HEK293 (cell line): ENCODE data around the gene TM9SF3.

Experiments
- CTCF ChIA-PET: fragments of 350-600 bp; formaldehyde crosslinking; extraction: SDS; loops from one replicate; lab custom pipeline; 2021; ENCODE audit warnings: antibody characterized with exemption; lab: Yijun Ruan, JAX
- POLR2A ChIA-PET: fragments of 300-600 bp; formaldehyde crosslinking; extraction: SDS; loops from one replicate; lab custom pipeline; 2020; ENCODE audit warnings: antibody characterized with exemption, inconsistent platforms; lab: Yijun Ruan, JAX
- H3K27ac ChIP-seq: fragments of 200-500 bp; sonication (Bioruptor generic); 2 replicates; pipeline ENCODE4 v1.5.1; 2014; ENCODE audit warnings: low read depth, low read length, control low read depth, inconsistent platforms; ENCODE audit errors: extremely low read depth
- H3K36me3 ChIP-seq, 2 experiments: fragments of 200-500 bp in 1 of 2; sonication (Bioruptor generic) in 1 of 2; 1 replicate in 1 of 2; 2 replicates in 1 of 2; pipeline ENCODE4 v1.5.1; 2014 to 2017; ENCODE audit warnings: inconsistent platforms in 2 of 2, low read length in 2 of 2; ENCODE audit not compliant: control insufficient read depth in 2 of 2, insufficient read depth in 1 of 2
- H3K4me1 ChIP-seq: fragments of 200-500 bp; sonication (Bioruptor generic); 2 replicates; pipeline ENCODE4 v1.5.1; 2014; ENCODE audit warnings: mild to moderate bottlenecking, low read length, inconsistent platforms; ENCODE audit not compliant: control insufficient read depth, insufficient read depth
- H3K4me3 ChIP-seq: 2 replicates; pipeline ENCODE4 v1.5.1; 2011; ENCODE audit warnings: low read depth, mild to moderate bottlenecking, control low read depth, low read length, moderate library complexity
- H3K9me3 ChIP-seq: fragments of 200-500 bp; sonication (Bioruptor generic); 2 replicates; pipeline ENCODE4 v1.5.1; 2014; ENCODE audit warnings: low read depth, low read length, inconsistent platforms; ENCODE audit not compliant: control insufficient read depth, insufficient read depth
- EGR2 ChIP-seq: fragments of 450-650 bp; formaldehyde crosslinking; IDR thresholded peaks from 2 replicates; pipeline ENCODE4 v1.5.1; 2016; ENCODE audit warnings: low read depth, missing biosample characterization, missing genetic modification characterization
- GFI1B ChIP-seq: fragments of 450-650 bp; formaldehyde crosslinking; IDR thresholded peaks from 2 replicates; pipeline ENCODE4 v1.5.1; 2016; ENCODE audit warnings: missing biosample characterization, missing genetic modification characterization
- SCRT2 ChIP-seq: fragments of 450-650 bp; formaldehyde crosslinking; IDR thresholded peaks from 2 replicates; pipeline ENCODE4 v1.5.1; 2016; ENCODE audit warnings: missing biosample characterization, missing genetic modification characterization
- ZFHX2 ChIP-seq: fragments of 450-650 bp; formaldehyde crosslinking; conservative IDR thresholded peaks from 2 replicates; pipeline ENCODE4 v1.5.1; 2016; ENCODE audit warnings: missing biosample characterization, missing genetic modification characterization
- ZNF133 ChIP-seq: fragments of 450-650 bp; formaldehyde crosslinking; IDR thresholded peaks from 2 replicates; pipeline ENCODE4 v1.5.1; 2016; ENCODE audit warnings: missing biosample characterization, missing genetic modification characterization
- ZNF169 ChIP-seq: fragments of 450-650 bp; formaldehyde crosslinking; IDR thresholded peaks from 2 replicates; pipeline ENCODE4 v1.5.1; 2016; ENCODE audit warnings: missing biosample characterization, missing genetic modification characterization
- ZNF274 ChIP-seq, 2 experiments: fragments of 200-500 bp in 1 of 2; fragments of 450-650 bp in 1 of 2; sonication (Bioruptor generic) in 1 of 2; formaldehyde crosslinking in 1 of 2; IDR thresholded peaks; 2 replicates each; pipeline versions ENCODE4 v1.5.1 to v1.6.1; 2014 to 2016; ENCODE audit warnings: borderline replicate concordance in 1 of 2, inconsistent platforms in 1 of 2, low read length in 1 of 2, missing biosample characterization in 1 of 2, missing genetic modification characterization in 1 of 2
- ZNF324 ChIP-seq: fragments of 450-650 bp; formaldehyde crosslinking; IDR thresholded peaks from 2 replicates; pipeline ENCODE4 v1.5.1; 2016; ENCODE audit warnings: missing biosample characterization, missing genetic modification characterization
- ZNF37A ChIP-seq: fragments of 450-650 bp; IDR thresholded peaks from 2 replicates; pipeline ENCODE4 v1.5.1; 2018; ENCODE audit warnings: missing biosample characterization, missing genetic modification characterization
- ZNF394 ChIP-seq: fragments of 450-650 bp; formaldehyde crosslinking; IDR thresholded peaks from 2 replicates; pipeline ENCODE4 v1.5.1; 2016; ENCODE audit warnings: missing biosample characterization, missing genetic modification characterization, mild to moderate bottlenecking, moderate library complexity, borderline replicate concordance
- ZNF501 ChIP-seq: fragments of 450-650 bp; formaldehyde crosslinking; IDR thresholded peaks from 2 replicates; pipeline ENCODE4 v1.5.1; 2016; ENCODE audit warnings: missing biosample characterization, missing genetic modification characterization
- ZNF558 ChIP-seq: fragments of 450-650 bp; formaldehyde crosslinking; IDR thresholded peaks from 2 replicates; pipeline ENCODE4 v1.5.1; 2016; ENCODE audit warnings: missing biosample characterization, missing genetic modification characterization
- ZNF660 ChIP-seq: fragments of 450-650 bp; IDR thresholded peaks from 2 replicates; pipeline ENCODE4 v1.5.1; 2018; ENCODE audit warnings: missing biosample characterization, mild to moderate bottlenecking, missing genetic modification characterization
- ZNF664 ChIP-seq: fragments of 450-650 bp; formaldehyde crosslinking; IDR thresholded peaks from 2 replicates; pipeline ENCODE4 v1.5.1; 2016; ENCODE audit warnings: missing biosample characterization, missing genetic modification characterization
- ZNF707 ChIP-seq: fragments of 450-650 bp; formaldehyde crosslinking; IDR thresholded peaks from 2 replicates; pipeline ENCODE4 v1.5.1; 2016; ENCODE audit warnings: missing biosample characterization, missing genetic modification characterization
- ZSCAN16 ChIP-seq: fragments of 450-650 bp; formaldehyde crosslinking; IDR thresholded peaks from 2 replicates; pipeline ENCODE4 v1.5.1; 2016; ENCODE audit warnings: missing biosample characterization, missing genetic modification characterization
- TF ChIP-seq, protein P1 (sequence below): sonication (generic); formaldehyde crosslinking; IDR thresholded peaks from 2 replicates; pipeline ENCODE4 v1.8.1; 2022; ENCODE audit warnings: mild to moderate bottlenecking, moderate library complexity, missing genetic modification reagents
- TF ChIP-seq, protein P2 (sequence below): fragments of 450-650 bp; formaldehyde crosslinking; IDR thresholded peaks from 2 replicates; pipeline ENCODE4 v1.5.1; 2016; ENCODE audit warnings: missing biosample characterization, missing genetic modification characterization
- TF ChIP-seq, protein P3 (sequence below): fragments of 450-650 bp; formaldehyde crosslinking; IDR thresholded peaks from 2 replicates; pipeline ENCODE4 v1.5.1; 2016; ENCODE audit warnings: missing biosample characterization, missing genetic modification characterization
- TF ChIP-seq, protein P4 (sequence below): fragments of 450-650 bp; formaldehyde crosslinking; IDR thresholded peaks from 2 replicates; pipeline ENCODE4 v1.5.1; 2017; ENCODE audit warnings: missing biosample characterization, missing genetic modification characterization
- TF ChIP-seq, protein P5 (sequence below): fragments of 450-650 bp; formaldehyde crosslinking; IDR thresholded peaks from 2 replicates; pipeline ENCODE4 v1.5.1; 2016; ENCODE audit warnings: missing biosample characterization, missing genetic modification characterization

Gene TM9SF3

DNA sequence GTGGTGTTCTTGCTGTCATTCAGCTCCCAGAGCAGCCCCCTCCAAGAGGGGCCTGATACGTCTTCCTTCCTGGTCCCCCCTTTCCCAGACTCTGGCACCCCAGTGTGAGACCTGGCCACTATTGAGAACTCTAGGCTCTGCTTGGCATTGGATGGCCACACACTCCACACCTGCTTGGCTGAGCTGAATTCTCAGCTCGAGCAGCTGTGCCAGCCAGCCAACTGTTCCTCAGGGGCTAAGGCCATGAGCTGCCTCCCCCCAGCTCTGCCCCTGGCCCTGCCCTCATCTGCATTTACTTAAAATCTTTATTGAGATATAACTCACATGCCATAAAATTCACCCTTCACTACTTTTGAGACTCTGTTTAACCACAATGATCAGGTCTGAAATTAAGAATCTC lies 79.8 kb downstream of the TM9SF3 start:
- Histone ChIP-seq H3K36me3 (no peaks in the 10 kb centered on the region), H3K9me3 (no peaks in the 10 kb centered on the region), H3K4me3 (no peak overlapping the region), H3K27ac (no peak overlapping the region), H3K4me1 (no peaks in the 10 kb centered on the region)
- ChIA-PET POLR2A (no interaction called here), CTCF (no interaction called here)
- no peak for TF ChIP-seq ZNF501 (tag by site-specific recombination)
- TF ChIP-seq ZNF169 (tag by site-specific recombination) = no peak
- no peak for TF ChIP-seq ZNF558 (tag by site-specific recombination)
- TF ChIP-seq ZSCAN16 (tag by site-specific recombination) = no peak
- TF ChIP-seq, protein P1, sequence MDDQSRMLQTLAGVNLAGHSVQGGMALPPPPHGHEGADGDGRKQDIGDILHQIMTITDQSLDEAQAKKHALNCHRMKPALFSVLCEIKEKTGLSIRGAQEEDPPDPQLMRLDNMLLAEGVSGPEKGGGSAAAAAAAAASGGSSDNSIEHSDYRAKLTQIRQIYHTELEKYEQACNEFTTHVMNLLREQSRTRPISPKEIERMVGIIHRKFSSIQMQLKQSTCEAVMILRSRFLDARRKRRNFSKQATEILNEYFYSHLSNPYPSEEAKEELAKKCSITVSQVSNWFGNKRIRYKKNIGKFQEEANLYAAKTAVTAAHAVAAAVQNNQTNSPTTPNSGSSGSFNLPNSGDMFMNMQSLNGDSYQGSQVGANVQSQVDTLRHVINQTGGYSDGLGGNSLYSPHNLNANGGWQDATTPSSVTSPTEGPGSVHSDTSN (CRISPR knock-in tag) = no peak
- TF ChIP-seq ZNF664 (tag by site-specific recombination) = no peak
- TF ChIP-seq, protein P2, sequence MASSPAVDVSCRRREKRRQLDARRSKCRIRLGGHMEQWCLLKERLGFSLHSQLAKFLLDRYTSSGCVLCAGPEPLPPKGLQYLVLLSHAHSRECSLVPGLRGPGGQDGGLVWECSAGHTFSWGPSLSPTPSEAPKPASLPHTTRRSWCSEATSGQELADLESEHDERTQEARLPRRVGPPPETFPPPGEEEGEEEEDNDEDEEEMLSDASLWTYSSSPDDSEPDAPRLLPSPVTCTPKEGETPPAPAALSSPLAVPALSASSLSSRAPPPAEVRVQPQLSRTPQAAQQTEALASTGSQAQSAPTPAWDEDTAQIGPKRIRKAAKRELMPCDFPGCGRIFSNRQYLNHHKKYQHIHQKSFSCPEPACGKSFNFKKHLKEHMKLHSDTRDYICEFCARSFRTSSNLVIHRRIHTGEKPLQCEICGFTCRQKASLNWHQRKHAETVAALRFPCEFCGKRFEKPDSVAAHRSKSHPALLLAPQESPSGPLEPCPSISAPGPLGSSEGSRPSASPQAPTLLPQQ (tag by site-specific recombination) = no peak

DNA sequence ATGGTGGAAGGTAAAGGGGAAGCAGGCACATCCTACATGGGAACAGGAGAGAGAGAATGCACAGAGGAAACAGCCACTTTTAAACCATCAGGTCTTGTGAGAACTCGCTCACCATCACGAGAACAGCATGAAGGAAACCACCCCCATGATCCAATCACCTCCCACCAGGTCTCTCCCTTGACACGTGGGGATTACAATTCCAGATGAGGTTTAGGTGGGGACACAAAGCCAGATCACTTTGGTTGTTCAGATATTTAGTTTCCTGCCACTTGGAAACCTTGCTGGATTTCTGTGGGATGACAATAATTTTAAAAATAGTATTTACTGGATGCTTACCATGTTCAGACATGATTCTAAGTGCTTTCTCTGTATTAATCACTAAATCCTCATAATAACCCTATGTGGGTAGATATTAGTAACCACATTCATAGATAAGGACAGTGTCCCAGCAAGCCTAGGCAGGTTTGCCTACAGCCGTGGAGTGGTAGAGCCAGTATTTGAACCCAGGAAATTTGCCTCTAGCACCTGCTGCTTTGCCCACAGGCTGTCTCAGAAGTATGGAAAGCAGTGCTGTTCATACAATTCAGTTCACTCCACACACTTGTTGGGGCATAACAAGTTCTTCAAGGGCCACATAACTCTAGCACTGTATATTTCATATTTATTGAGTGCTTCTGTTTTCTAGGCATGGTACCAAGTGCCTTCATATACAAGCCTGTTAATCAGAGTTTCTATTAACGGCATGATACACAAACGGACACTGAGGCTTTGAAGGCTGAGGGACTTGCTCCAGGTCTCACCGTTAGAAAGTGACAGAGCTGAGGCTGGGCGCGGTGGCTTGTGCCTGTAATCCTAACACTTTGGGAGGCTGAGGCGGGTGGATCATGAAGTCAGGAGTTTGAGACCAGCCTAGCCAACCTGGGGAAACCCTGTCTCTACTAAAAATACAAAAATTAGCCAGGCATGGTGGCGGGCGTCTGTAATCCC lies 81.4 kb downstream of the TM9SF3 start:
- Histone ChIP-seq H3K27ac (no peak overlapping the region), H3K4me1 (no peaks in the 10 kb centered on the region), H3K4me3 (no peak overlapping the region), H3K36me3 (no peaks in the 10 kb centered on the region), H3K9me3 (no peaks in the 10 kb centered on the region)
- ChIA-PET POLR2A (no interaction called here), CTCF (no interaction called here)
- no peak for TF ChIP-seq ZNF324 (tag by site-specific recombination)
- peak; percentile 68 for TF ChIP-seq EGR2 (tag by site-specific recombination)
- peak; percentile 42; the same call in 1 of the 2 replicates for TF ChIP-seq SCRT2 (tag by site-specific recombination)
- TF ChIP-seq ZFHX2 = peak; percentile 79

DNA sequence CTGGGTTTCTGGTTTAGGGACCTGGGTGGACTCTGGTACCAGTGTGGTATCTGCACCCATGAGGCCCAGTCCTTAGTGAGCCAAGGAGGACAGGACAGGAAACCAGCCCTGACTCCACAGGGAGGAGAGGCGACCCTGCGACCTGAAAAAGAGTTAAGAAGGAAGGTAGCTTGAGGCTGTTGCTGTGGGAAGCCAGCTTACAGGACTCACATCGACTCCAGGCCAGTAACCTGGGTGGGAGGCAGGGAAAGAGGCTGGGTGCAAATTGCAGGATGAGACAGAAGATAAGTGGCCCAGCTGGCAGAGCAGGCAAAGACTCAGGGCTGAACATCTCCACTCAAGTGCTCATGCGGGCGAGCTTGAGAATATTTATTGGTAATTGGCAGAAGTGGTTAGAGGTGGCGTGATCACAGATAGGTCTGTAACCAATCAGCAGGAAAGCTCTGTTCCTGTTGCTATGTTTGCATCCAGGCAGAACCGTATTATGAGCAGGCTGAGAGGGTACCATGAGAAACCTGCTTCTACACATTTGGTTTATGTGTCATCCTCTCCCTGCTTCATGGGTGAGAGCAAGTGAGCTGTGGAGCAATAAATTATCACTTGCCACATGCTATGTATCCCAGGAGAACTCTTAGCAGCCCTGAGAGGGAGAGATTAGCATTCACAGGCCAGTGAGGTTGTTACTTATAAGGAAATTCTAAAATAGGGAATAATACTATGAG lies 84.1 kb downstream of the TM9SF3 start:
- POLR2A ChIA-PET = no interaction called here
- TF ChIP-seq, protein P3, sequence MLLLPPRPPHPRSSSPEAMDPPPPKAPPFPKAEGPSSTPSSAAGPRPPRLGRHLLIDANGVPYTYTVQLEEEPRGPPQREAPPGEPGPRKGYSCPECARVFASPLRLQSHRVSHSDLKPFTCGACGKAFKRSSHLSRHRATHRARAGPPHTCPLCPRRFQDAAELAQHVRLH (tag by site-specific recombination) = no peak
- TF ChIP-seq ZNF37A (tag by site-specific recombination) = no peak

DNA sequence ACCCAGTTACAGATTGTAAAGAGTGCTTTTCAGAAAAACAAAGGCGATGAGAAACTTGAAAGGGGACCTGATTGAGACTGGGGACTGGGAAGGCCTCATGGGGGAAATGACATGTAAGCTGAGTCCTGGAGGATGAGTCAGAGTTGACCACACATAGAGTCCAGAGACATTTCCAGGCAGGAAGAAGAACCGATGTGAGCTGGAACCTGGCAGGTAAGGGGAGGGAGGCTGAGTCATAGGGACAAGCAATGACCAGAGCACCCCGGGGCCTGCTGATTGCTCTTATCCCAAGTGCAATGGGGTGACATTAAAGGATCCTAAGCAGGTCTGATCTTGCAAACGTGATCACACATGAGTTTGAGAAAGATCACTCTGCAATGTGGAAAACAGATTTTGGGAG lies 84.8 kb downstream of the TM9SF3 start:
- CTCF ChIA-PET = interaction anchor here (1.0 to 3.5 kb wide), 6 partner anchors 8 to 131 kb away, joined by 3 to 20 read pairs (median 4); partner anchors contain the start of gene TLL2
- TF ChIP-seq ZNF133 = no peak
- TF ChIP-seq ZNF394 (tag by site-specific recombination) = no peak
- no peak for TF ChIP-seq ZNF660 (tag by site-specific recombination)
- TF ChIP-seq, protein P4, sequence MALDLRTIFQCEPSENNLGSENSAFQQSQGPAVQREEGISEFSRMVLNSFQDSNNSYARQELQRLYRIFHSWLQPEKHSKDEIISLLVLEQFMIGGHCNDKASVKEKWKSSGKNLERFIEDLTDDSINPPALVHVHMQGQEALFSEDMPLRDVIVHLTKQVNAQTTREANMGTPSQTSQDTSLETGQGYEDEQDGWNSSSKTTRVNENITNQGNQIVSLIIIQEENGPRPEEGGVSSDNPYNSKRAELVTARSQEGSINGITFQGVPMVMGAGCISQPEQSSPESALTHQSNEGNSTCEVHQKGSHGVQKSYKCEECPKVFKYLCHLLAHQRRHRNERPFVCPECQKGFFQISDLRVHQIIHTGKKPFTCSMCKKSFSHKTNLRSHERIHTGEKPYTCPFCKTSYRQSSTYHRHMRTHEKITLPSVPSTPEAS (tag by site-specific recombination) = no peak
- TF ChIP-seq GFI1B (tag by site-specific recombination) = no peak
- TF ChIP-seq, protein P5, sequence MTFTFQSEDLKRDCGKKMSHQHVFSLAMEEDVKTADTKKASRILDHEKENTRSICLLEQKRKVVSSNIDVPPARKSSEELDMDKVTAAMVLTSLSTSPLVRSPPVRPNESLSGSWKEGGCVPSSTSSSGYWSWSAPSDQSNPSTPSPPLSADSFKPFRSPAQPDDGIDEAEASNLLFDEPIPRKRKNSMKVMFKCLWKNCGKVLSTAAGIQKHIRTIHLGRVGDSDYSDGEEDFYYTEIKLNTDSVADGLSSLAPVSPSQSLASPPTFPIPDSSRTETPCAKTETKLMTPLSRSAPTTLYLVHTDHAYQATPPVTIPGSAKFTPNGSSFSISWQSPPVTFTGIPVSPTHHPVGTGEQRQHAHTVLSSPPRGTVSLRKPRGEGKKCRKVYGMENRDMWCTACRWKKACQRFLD (tag by site-specific recombination) = no peak
- TF ChIP-seq ZNF707 = no peak
- no peak for TF ChIP-seq ZNF274 (IDR thresholded peaks at IDR 0.05; ENCODE audit: low read length)
- no peak for TF ChIP-seq ZNF274 (tag by site-specific recombination; IDR thresholded peaks at IDR 0.05; ENCODE audit: borderline replicate concordance)

More for the DNA sequence above, 84.1 kb downstream of the TM9SF3 start:
- no peak overlapping the region for H3K27ac ChIP-seq
- no peak overlapping the region for H3K4me3 ChIP-seq
- no peaks in the 10 kb centered on the region for H3K36me3 ChIP-seq
- H3K9me3 ChIP-seq = no peaks in the 10 kb centered on the region
- CTCF ChIA-PET = interaction anchor here (0.6 to 3.5 kb wide), 7 partner anchors 7 to 132 kb away, joined by 3 to 20 read pairs (median 4); partner anchors contain the start of gene TLL2
- H3K4me1 ChIP-seq = no peaks in the 10 kb centered on the region

More for the DNA sequence above, 84.8 kb downstream of the TM9SF3 start:
- no peaks in the 10 kb centered on the region for H3K4me1 ChIP-seq
- H3K4me3 ChIP-seq = no peak overlapping the region
- no peaks in the 10 kb centered on the region for H3K36me3 ChIP-seq
- POLR2A ChIA-PET = no interaction called here
- H3K27ac ChIP-seq = no peak overlapping the region
- no peaks in the 10 kb centered on the region for H3K9me3 ChIP-seq
